Activated CD8-positive, alpha-beta memory T cell treated with anti-CD3 and anti-CD28 coated beads, Interleukin-2, amount 50 U/mL, for 48 hours (primary cell): ENCODE measurements around the gene IP6K1.
"Not testable (repeated sequence)": the region's sequence is repeated elsewhere in the genome, so short reads cannot be mapped to it uniquely, and the experiment has no call there.

ENCODE experiments used
- DNase-seq: peaks from one replicate; pipeline ENCODE4 v3.0.0-alpha.2; 2020

IP6K1 gene

GRCh38 chr3:49786357-49787181 lies at the start of gene IP6K1:
Gene IP6K1, minus strand, starts transcription at chr3:49786542. Its CDS starts 38,502 bp downstream, at chr3:49748040.
- peak; percentile 98 for DNase-seq

GRCh38 chr3:49831341-49831740 lies 45.0 kb upstream of the IP6K1 start:
- no peak for DNase-seq

- DNase-seq, result no peak
Measured at GRCh38 chr3:49826016-49826415, 39.7 kb upstream of the IP6K1 start.

GRCh38 chr3:49823131-49823530 lies 36.8 kb upstream of the IP6K1 start:
- DNase-seq, result not testable (repeated sequence)

GRCh38 chr3:49813497-49814174 lies 27.3 kb upstream of the IP6K1 start, which contains the start of gene UBA7:
Gene UBA7, minus strand, starts transcription at chr3:49813953. Its CDS starts 166 bp downstream, at chr3:49813787.
- DNase-seq, result peak; percentile 65

GRCh38 chr3:49812916-49813496 lies 26.7 kb upstream of the IP6K1 start:
- DNase-seq, result no peak

- DNase-seq, result no peak
Measured at GRCh38 chr3:49807431-49808114, 21.2 kb upstream of the IP6K1 start.

GRCh38 chr3:49806850-49807249 lies 20.5 kb upstream of the IP6K1 start:
- no peak for DNase-seq

GRCh38 chr3:49805897-49806701 lies 19.8 kb upstream of the IP6K1 start:
- DNase-seq, result no peak

GRCh38 chr3:49805367-49805782 lies 19.0 kb upstream of the IP6K1 start:
- DNase-seq, result no peak

GRCh38 chr3:49804141-49805041 lies 18.0 kb upstream of the IP6K1 start:
- no peak for DNase-seq

- DNase-seq, result peak; percentile 74
Measured at GRCh38 chr3:49803465-49804140, 17.3 kb upstream of the IP6K1 start.

- DNase-seq, result peak; percentile 93
Measured at GRCh38 chr3:49802719-49803464, 16.6 kb upstream of the IP6K1 start, which contains the start of gene INKA1. Gene INKA1, plus strand, starts transcription at chr3:49803261. Its CDS starts 132 bp downstream, at chr3:49803393.

- DNase-seq, result no peak
Measured at GRCh38 chr3:49801160-49801559, 14.8 kb upstream of the IP6K1 start.

GRCh38 chr3:49799761-49800160 lies 13.4 kb upstream of the IP6K1 start, which contains the start of gene CDHR4:
Gene CDHR4, minus strand, starts transcription at chr3:49799873. Its CDS starts 61 bp downstream, at chr3:49799812.
- no peak for DNase-seq

GRCh38 chr3:49799105-49799504 lies 12.8 kb upstream of the IP6K1 start:
- no peak for DNase-seq

- DNase-seq, result no peak
Measured at GRCh38 chr3:49794926-49795905, 8.9 kb upstream of the IP6K1 start.

- DNase-seq, result no peak
Measured at GRCh38 chr3:49794431-49794830, 8.1 kb upstream of the IP6K1 start.
